ENCODE measurements around the gene SAP30L.

The SAP30L gene

GRCh38 chr5:154421868-154422267 lies 23.9 kb upstream of the SAP30L start:
- H3K9ac ChIP-seq (ENCODE audit: insufficient read length, low read depth): no peak overlapping the region
- peaks cover 23% of the 10 kb centered on the region for H3K36me3 ChIP-seq (ENCODE audit: insufficient read depth, insufficient read length, low read length)
- H3K27me3 ChIP-seq (ENCODE audit: insufficient read depth, insufficient read length): no peaks in the 10 kb centered on the region
- no peak overlapping the region for H3K4me3 ChIP-seq (ENCODE audit: insufficient read length, low read depth)
- no peak for DNase-seq (ENCODE audit: low read depth, low spot score)
- no peaks in the 10 kb centered on the region for H3K9me3 ChIP-seq (ENCODE audit: insufficient read depth, low read length)
- TF ChIP-seq YY1 (IDR thresholded peaks at IDR 0.05; ENCODE audit: insufficient read depth, insufficient read length) (no peak), SUZ12 (IDR thresholded peaks at IDR 0.05; ENCODE audit: extremely low read depth, insufficient read depth, insufficient read length) (no peak), ZNF274 (IDR thresholded peaks at IDR 0.05; ENCODE audit: low read depth, low read length) (no peak)
- no peaks in the 10 kb centered on the region for H3K4me1 ChIP-seq (ENCODE audit: insufficient read depth, insufficient read length)

GRCh38 chr5:154422298-154422697 lies 23.5 kb upstream of the SAP30L start:
- H3K9me3 ChIP-seq (ENCODE audit: insufficient read depth, low read length): no peaks in the 10 kb centered on the region
- DNase-seq (ENCODE audit: low read depth, low spot score): no peak

GRCh38 chr5:154428208-154428607 lies 17.6 kb upstream of the SAP30L start:
- TF ChIP-seq SUZ12 (IDR thresholded peaks at IDR 0.05; ENCODE audit: extremely low read depth, insufficient read depth, insufficient read length): no peak
- TF ChIP-seq ZNF274 (IDR thresholded peaks at IDR 0.05; ENCODE audit: low read depth, low read length): no peak
- no peak for TF ChIP-seq YY1 (IDR thresholded peaks at IDR 0.05; ENCODE audit: insufficient read depth, insufficient read length)

More at GRCh38 chr5:154422298-154422697, 23.5 kb upstream of the SAP30L start:
- Histone ChIP-seq H3K9ac (ENCODE audit: insufficient read length, low read depth) (no peak overlapping the region), H3K36me3 (ENCODE audit: insufficient read depth, insufficient read length, low read length) (peaks cover 20% of the 10 kb centered on the region), H3K4me1 (ENCODE audit: insufficient read depth, insufficient read length) (no peaks in the 10 kb centered on the region), H3K4me3 (ENCODE audit: insufficient read length, low read depth) (no peak overlapping the region), H3K27me3 (ENCODE audit: insufficient read depth, insufficient read length) (no peaks in the 10 kb centered on the region)
- TF ChIP-seq ZNF274 (IDR thresholded peaks at IDR 0.05; ENCODE audit: low read depth, low read length) (no peak), SUZ12 (IDR thresholded peaks at IDR 0.05; ENCODE audit: extremely low read depth, insufficient read depth, insufficient read length) (no peak), YY1 (IDR thresholded peaks at IDR 0.05; ENCODE audit: insufficient read depth, insufficient read length) (no peak)

GRCh38 chr5:154429341-154429740 lies 16.5 kb upstream of the SAP30L start:
- H3K9ac ChIP-seq (ENCODE audit: insufficient read length, low read depth): no peak overlapping the region
- no peaks in the 10 kb centered on the region for H3K27me3 ChIP-seq (ENCODE audit: insufficient read depth, insufficient read length)
- DNase-seq (ENCODE audit: low read depth, low spot score): no peak
- H3K36me3 ChIP-seq (ENCODE audit: insufficient read depth, insufficient read length, low read length): no peaks in the 10 kb centered on the region
- H3K4me3 ChIP-seq (ENCODE audit: insufficient read length, low read depth): no peak overlapping the region
- H3K9me3 ChIP-seq (ENCODE audit: insufficient read depth, low read length): no peaks in the 10 kb centered on the region
- no peaks in the 10 kb centered on the region for H3K4me1 ChIP-seq (ENCODE audit: insufficient read depth, insufficient read length)
- TF ChIP-seq YY1 (IDR thresholded peaks at IDR 0.05; ENCODE audit: insufficient read depth, insufficient read length): no peak
- TF ChIP-seq ZNF274 (IDR thresholded peaks at IDR 0.05; ENCODE audit: low read depth, low read length): no peak
- no peak for TF ChIP-seq SUZ12 (IDR thresholded peaks at IDR 0.05; ENCODE audit: extremely low read depth, insufficient read depth, insufficient read length)

More at GRCh38 chr5:154428208-154428607, 17.6 kb upstream of the SAP30L start:
- Histone ChIP-seq H3K27me3 (ENCODE audit: insufficient read depth, insufficient read length) (no peaks in the 10 kb centered on the region), H3K4me1 (ENCODE audit: insufficient read depth, insufficient read length) (no peaks in the 10 kb centered on the region), H3K9me3 (ENCODE audit: insufficient read depth, low read length) (no peaks in the 10 kb centered on the region), H3K9ac (ENCODE audit: insufficient read length, low read depth) (no peak overlapping the region), H3K4me3 (ENCODE audit: insufficient read length, low read depth) (no peak overlapping the region), H3K36me3 (ENCODE audit: insufficient read depth, insufficient read length, low read length) (no peaks in the 10 kb centered on the region)
- DNase-seq (ENCODE audit: low read depth, low spot score): no peak

GRCh38 chr5:154430466-154430865 lies 15.3 kb upstream of the SAP30L start:
- H3K4me3 ChIP-seq (ENCODE audit: insufficient read length, low read depth): no peak overlapping the region
- DNase-seq (ENCODE audit: low read depth, low spot score): no peak

GRCh38 chr5:154430961-154431630 lies 14.7 kb upstream of the SAP30L start:
- no peaks in the 10 kb centered on the region for H3K27me3 ChIP-seq (ENCODE audit: insufficient read depth, insufficient read length)
- DNase-seq (ENCODE audit: low read depth, low spot score): no peak
- no peak for TF ChIP-seq SUZ12 (IDR thresholded peaks at IDR 0.05; ENCODE audit: extremely low read depth, insufficient read depth, insufficient read length)
- no peak for TF ChIP-seq YY1 (IDR thresholded peaks at IDR 0.05; ENCODE audit: insufficient read depth, insufficient read length)
- TF ChIP-seq ZNF274 (IDR thresholded peaks at IDR 0.05; ENCODE audit: low read depth, low read length): no peak
- no peak overlapping the region for H3K4me3 ChIP-seq (ENCODE audit: insufficient read length, low read depth)
- H3K4me1 ChIP-seq (ENCODE audit: insufficient read depth, insufficient read length): no peaks in the 10 kb centered on the region
- peaks cover 5% of the 10 kb centered on the region for H3K36me3 ChIP-seq (ENCODE audit: insufficient read depth, insufficient read length, low read length)
- no peaks in the 10 kb centered on the region for H3K9me3 ChIP-seq (ENCODE audit: insufficient read depth, low read length)
- H3K9ac ChIP-seq (ENCODE audit: insufficient read length, low read depth): no peak overlapping the region

More at GRCh38 chr5:154430466-154430865, 15.3 kb upstream of the SAP30L start:
- Histone ChIP-seq H3K9me3 (ENCODE audit: insufficient read depth, low read length) (no peaks in the 10 kb centered on the region), H3K36me3 (ENCODE audit: insufficient read depth, insufficient read length, low read length) (no peaks in the 10 kb centered on the region), H3K9ac (ENCODE audit: insufficient read length, low read depth) (no peak overlapping the region), H3K4me1 (ENCODE audit: insufficient read depth, insufficient read length) (no peaks in the 10 kb centered on the region), H3K27me3 (ENCODE audit: insufficient read depth, insufficient read length) (no peaks in the 10 kb centered on the region)
- TF ChIP-seq ZNF274 (IDR thresholded peaks at IDR 0.05; ENCODE audit: low read depth, low read length) (no peak), YY1 (IDR thresholded peaks at IDR 0.05; ENCODE audit: insufficient read depth, insufficient read length) (no peak)

- TF ChIP-seq ZNF274 (IDR thresholded peaks at IDR 0.05; ENCODE audit: low read depth, low read length) (no peak), SUZ12 (IDR thresholded peaks at IDR 0.05; ENCODE audit: extremely low read depth, insufficient read depth, insufficient read length) (no peak), YY1 (IDR thresholded peaks at IDR 0.05; ENCODE audit: insufficient read depth, insufficient read length) (no peak)
- H3K36me3 ChIP-seq (ENCODE audit: insufficient read depth, insufficient read length, low read length): peaks cover 15% of the 10 kb centered on the region
These were observed 10.6 kb upstream of the SAP30L start for GRCh38 chr5:154435226-154435625.

More at GRCh38 chr5:154435226-154435625, 10.6 kb upstream of the SAP30L start:
- Histone ChIP-seq H3K9ac (ENCODE audit: insufficient read length, low read depth) (no peak overlapping the region), H3K4me1 (ENCODE audit: insufficient read depth, insufficient read length) (no peaks in the 10 kb centered on the region), H3K9me3 (ENCODE audit: insufficient read depth, low read length) (no peaks in the 10 kb centered on the region; the same call in 1 of the 2 replicates), H3K27me3 (ENCODE audit: insufficient read depth, insufficient read length) (no peaks in the 10 kb centered on the region), H3K4me3 (ENCODE audit: insufficient read length, low read depth) (no peak overlapping the region)
- DNase-seq (ENCODE audit: low read depth, low spot score): no peak

Data from NT2/D1 (cell line).